Astrocyte (in vitro differentiated cells and primary cell): ENCODE measurements around the gene ECI2. TPM values are rescaled to one million over a fixed set of nuclear protein-coding genes. Genes with fewer than 3 reads are reported as not detected.

Source experiments
- DNase-seq: peaks from one replicate; pipeline ENCODE4 v3.0.0-alpha.2; 2010; ENCODE audit warnings: low read depth
- FAIRE-seq: peaks from 2 replicates; lab custom pipeline; 2011; peaks lifted over from hg19 to GRCh38; lab: Jason Lieb, UNC
- H2AFZ ChIP-seq: 2 replicates; pipeline ENCODE4 v1.6.0; 2012; ENCODE audit warnings: low read depth, low read length, inconsistent platforms
- H3K27ac ChIP-seq: 2 replicates; pipeline ENCODE4 v1.5.1; 2011; ENCODE audit warnings: low read depth, low read length, inconsistent platforms
- H3K27me3 ChIP-seq: 2 replicates; pipeline ENCODE4 v1.6.0; 2011; ENCODE audit warnings: low read length, inconsistent platforms; ENCODE audit not compliant: insufficient read depth
- H3K36me3 ChIP-seq: 2 replicates; pipeline ENCODE4 v1.5.1; 2011; ENCODE audit warnings: low read length, inconsistent platforms; ENCODE audit not compliant: insufficient read depth
- H3K4me1 ChIP-seq: 2 replicates; pipeline ENCODE4 v1.5.1; 2011; ENCODE audit warnings: low read length, inconsistent platforms; ENCODE audit not compliant: insufficient read depth
- H3K4me2 ChIP-seq: 2 replicates; pipeline ENCODE4 v1.6.0; 2012; ENCODE audit warnings: low read length, inconsistent platforms
- H3K4me3 ChIP-seq: 2 replicates; pipeline ENCODE4 v1.5.1; 2011; ENCODE audit warnings: low read depth, mild to moderate bottlenecking, low read length, inconsistent platforms; ENCODE audit not compliant: insufficient read depth
- H3K79me2 ChIP-seq: 2 replicates; pipeline ENCODE4 v1.6.0; 2012; ENCODE audit warnings: mild to moderate bottlenecking, low read length, inconsistent platforms; ENCODE audit not compliant: insufficient read depth
- H3K9ac ChIP-seq: 2 replicates; pipeline ENCODE4 v1.6.0; 2012; ENCODE audit warnings: mild to moderate bottlenecking, low read length, inconsistent platforms
- H3K9me3 ChIP-seq: 2 replicates; pipeline ENCODE4 v1.5.1; 2012; ENCODE audit warnings: low read depth, mild to moderate bottlenecking, low read length, inconsistent platforms; ENCODE audit not compliant: insufficient read depth
- H4K20me1 ChIP-seq: 2 replicates; pipeline ENCODE4 v1.6.0; 2012; ENCODE audit warnings: low read length, inconsistent platforms; ENCODE audit not compliant: insufficient read depth
- H3K27ac Mint-ChIP-seq: one replicate; pipeline ENCODE4 v1.8.0; 2021; ENCODE audit warnings: mild to moderate bottlenecking, mixed read lengths; ENCODE audit not compliant: unreplicated experiment
- H3K27me3 Mint-ChIP-seq: one replicate; pipeline ENCODE4 v1.8.0; 2021; ENCODE audit warnings: low read depth, mixed read lengths; ENCODE audit not compliant: unreplicated experiment
- H3K36me3 Mint-ChIP-seq: one replicate; pipeline ENCODE4 v1.8.0; 2021; ENCODE audit warnings: low read depth, mixed read lengths; ENCODE audit not compliant: unreplicated experiment
- H3K4me1 Mint-ChIP-seq: one replicate; pipeline ENCODE4 v1.8.0; 2021; ENCODE audit warnings: low read depth, mixed read lengths; ENCODE audit not compliant: unreplicated experiment
- H3K4me3 Mint-ChIP-seq: one replicate; pipeline ENCODE4 v1.8.0; 2021; ENCODE audit warnings: mild to moderate bottlenecking, moderate library complexity, mixed read lengths; ENCODE audit not compliant: unreplicated experiment
- H3K9me3 Mint-ChIP-seq: one replicate; pipeline ENCODE4 v1.8.0; 2021; ENCODE audit warnings: mild to moderate bottlenecking, mixed read lengths; ENCODE audit not compliant: unreplicated experiment
- CTCF ChIP-seq: IDR thresholded peaks from 2 replicates; pipeline ENCODE4 v1.5.1; 2011; ENCODE audit warnings: low read depth, mild to moderate bottlenecking, inconsistent platforms, low read length, moderate library complexity; ENCODE audit not compliant: insufficient read depth
- EZH2 ChIP-seq: IDR thresholded peaks from 2 replicates; pipeline ENCODE4 v1.6.1; 2012; ENCODE audit warnings: mild to moderate bottlenecking, low read length, inconsistent platforms; ENCODE audit not compliant: insufficient read depth
- total RNA-seq: library from RNA; stranded (reverse); gene quantifications from 2 replicates; pipeline ENCODE4 v1.2.1, GENCODE V29; 2021

The ECI2 gene
- total RNA-seq, 1 donor from 2014 or later = 52.5 TPM

- no peaks in the 10 kb centered on the region for H3K27me3 ChIP-seq
Measured at GRCh38 chr6:4078691-4079471, 56.5 kb downstream of the ECI2 start, which contains the start of gene FAM217A. Gene FAM217A, minus strand, starts transcription at chr6:4079137. Its CDS starts 1,723 bp downstream, at chr6:4077414.

GRCh38 chr6:4074478-4075235 lies 60.7 kb downstream of the ECI2 start:
- no peaks in the 10 kb centered on the region for H3K4me1 Mint-ChIP-seq
- H3K4me2 ChIP-seq = no peak overlapping the region
- H3K4me1 ChIP-seq = no peaks in the 10 kb centered on the region
- H3K79me2 ChIP-seq = no peaks in the 10 kb centered on the region
- no peak overlapping the region for H3K27ac Mint-ChIP-seq
- H3K27me3 ChIP-seq = no peaks in the 10 kb centered on the region
- no peaks in the 10 kb centered on the region for H3K27me3 Mint-ChIP-seq
- DNase-seq = no peak
- no peak overlapping the region for H3K9ac ChIP-seq
- H3K9me3 ChIP-seq = no peaks in the 10 kb centered on the region
- H3K9me3 Mint-ChIP-seq = no peaks in the 10 kb centered on the region
- no peaks in the 10 kb centered on the region for H3K36me3 ChIP-seq
- no peaks in the 10 kb centered on the region for H4K20me1 ChIP-seq
- H3K4me3 Mint-ChIP-seq = no peak overlapping the region
- H3K36me3 Mint-ChIP-seq = no peaks in the 10 kb centered on the region
- no peak overlapping the region for H2AFZ ChIP-seq
- no peak overlapping the region for H3K27ac ChIP-seq
- TF ChIP-seq CTCF (no peak), EZH2 (no peak)
- no peak for FAIRE-seq
- no peak overlapping the region for H3K4me3 ChIP-seq

More at GRCh38 chr6:4078691-4079471, 56.5 kb downstream of the ECI2 start, which contains the start of gene FAM217A:
- Histone ChIP-seq H3K9ac (no peak within 1 kb of the TSS), H3K4me3 (no peak within 1 kb of the TSS), H4K20me1 (no peaks in the 10 kb centered on the region), H3K36me3 (no peaks in the 10 kb centered on the region), H3K79me2 (no peaks in the 10 kb centered on the region), H3K27ac (no peak within 1 kb of the TSS), H3K4me2 (no peak within 1 kb of the TSS), H2AFZ (no peak within 1 kb of the TSS), H3K9me3 (no peaks in the 10 kb centered on the region), H3K4me1 (no peaks in the 10 kb centered on the region)
- no peak within 1 kb of the TSS for H3K4me3 Mint-ChIP-seq
- no peaks in the 10 kb centered on the region for H3K36me3 Mint-ChIP-seq
- H3K9me3 Mint-ChIP-seq = no peaks in the 10 kb centered on the region
- no peaks in the 10 kb centered on the region for H3K27me3 Mint-ChIP-seq
- no peak within 1 kb of the TSS for H3K27ac Mint-ChIP-seq
- no peak for FAIRE-seq
- TF ChIP-seq EZH2 = no peak
- no peak for TF ChIP-seq CTCF
- no peaks in the 10 kb centered on the region for H3K4me1 Mint-ChIP-seq
- DNase-seq = no peak
